AG04449 (cell line): Measurements from ENCODE around the gene ETNK1.

Experiments used
- CTCF ChIA-PET: fragments of 350-600 bp; formaldehyde crosslinking; extraction: SDS; loops from one replicate; lab custom pipeline; 2021; ENCODE audit warnings: antibody characterized with exemption; lab: Yijun Ruan, JAX
- POLR2A ChIA-PET: fragments of 400-600, 350-600 bp; formaldehyde crosslinking; extraction: SDS; loops from one replicate; lab custom pipeline; 2020; ENCODE audit warnings: antibody characterized with exemption, inconsistent platforms; lab: Yijun Ruan, JAX
- DNase-seq: peaks from one replicate; pipeline ENCODE4 v3.0.0-alpha.2; 2010; ENCODE audit warnings: low read depth, low spot score
- H3K4me3 ChIP-seq: 2 replicates; pipeline ENCODE4 v1.5.1; 2011; ENCODE audit warnings: low read depth, mild to moderate bottlenecking, control low read depth, low read length
- TF ChIP-seq, protein P1 (sequence below): IDR thresholded peaks from one replicate; pipeline ENCODE4 v1.5.1; 2011; ENCODE audit warnings: mild to moderate bottlenecking, moderate library complexity, low read length, control low read depth, inconsistent platforms; ENCODE audit not compliant: insufficient read depth; ENCODE audit errors: missing control alignments

Gene ETNK1

DNA sequence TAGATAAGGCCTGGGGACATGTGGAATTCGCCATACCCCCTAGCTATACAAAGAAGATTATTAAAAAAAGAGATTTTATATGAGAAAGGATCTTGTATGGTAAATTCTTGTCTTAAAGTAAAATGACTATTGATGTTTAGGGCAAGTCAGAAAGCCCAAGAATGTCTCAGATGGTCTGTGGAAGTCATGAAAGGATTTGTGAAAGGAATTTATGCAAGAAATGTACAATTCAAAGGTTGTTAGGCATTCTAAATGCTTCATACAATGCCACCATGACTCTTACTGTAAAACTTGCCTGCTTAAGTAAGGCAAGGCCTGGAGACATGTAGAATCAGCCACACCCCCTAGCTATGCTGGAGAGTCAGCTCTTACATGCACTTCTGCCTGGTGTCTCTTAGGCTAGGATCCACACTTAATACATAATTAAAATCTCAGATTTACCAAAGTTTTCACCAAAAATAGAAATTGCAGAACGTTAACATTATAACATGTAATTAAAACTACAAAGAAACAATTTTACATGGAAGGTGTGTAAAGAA is 8.9 kb upstream of the ETNK1 start:
- no peak for DNase-seq
- ChIA-PET CTCF (interaction anchor here (0.7 kb wide), 1 partner anchor 533 kb away, joined by 3 read pairs; no protein-coding TSS in a partner anchor), POLR2A (no interaction called here)
- TF ChIP-seq, protein P1, sequence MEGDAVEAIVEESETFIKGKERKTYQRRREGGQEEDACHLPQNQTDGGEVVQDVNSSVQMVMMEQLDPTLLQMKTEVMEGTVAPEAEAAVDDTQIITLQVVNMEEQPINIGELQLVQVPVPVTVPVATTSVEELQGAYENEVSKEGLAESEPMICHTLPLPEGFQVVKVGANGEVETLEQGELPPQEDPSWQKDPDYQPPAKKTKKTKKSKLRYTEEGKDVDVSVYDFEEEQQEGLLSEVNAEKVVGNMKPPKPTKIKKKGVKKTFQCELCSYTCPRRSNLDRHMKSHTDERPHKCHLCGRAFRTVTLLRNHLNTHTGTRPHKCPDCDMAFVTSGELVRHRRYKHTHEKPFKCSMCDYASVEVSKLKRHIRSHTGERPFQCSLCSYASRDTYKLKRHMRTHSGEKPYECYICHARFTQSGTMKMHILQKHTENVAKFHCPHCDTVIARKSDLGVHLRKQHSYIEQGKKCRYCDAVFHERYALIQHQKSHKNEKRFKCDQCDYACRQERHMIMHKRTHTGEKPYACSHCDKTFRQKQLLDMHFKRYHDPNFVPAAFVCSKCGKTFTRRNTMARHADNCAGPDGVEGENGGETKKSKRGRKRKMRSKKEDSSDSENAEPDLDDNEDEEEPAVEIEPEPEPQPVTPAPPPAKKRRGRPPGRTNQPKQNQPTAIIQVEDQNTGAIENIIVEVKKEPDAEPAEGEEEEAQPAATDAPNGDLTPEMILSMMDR, result no peak
- no peak overlapping the region for H3K4me3 ChIP-seq

DNA sequence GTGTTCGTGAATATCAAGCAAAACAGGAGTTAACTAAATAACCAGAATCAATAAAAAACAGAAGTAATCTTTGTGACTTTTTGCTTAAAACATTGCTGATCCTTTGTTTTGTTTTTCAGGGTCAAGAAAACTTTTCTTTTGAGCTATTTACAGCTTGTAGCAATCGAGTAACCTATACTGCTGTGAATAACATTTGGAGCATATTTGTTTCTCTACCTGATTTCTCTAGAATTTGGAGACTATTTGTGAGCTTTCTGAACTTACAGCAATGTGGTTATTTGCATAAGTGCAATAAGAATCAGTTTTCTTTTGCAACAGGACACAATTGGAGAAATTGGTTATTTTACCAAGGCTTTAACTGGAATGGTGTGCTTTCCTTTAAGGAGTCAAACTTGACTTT is 7.3 kb upstream of the ETNK1 start:
- ChIA-PET POLR2A (no interaction called here), CTCF (no interaction called here)
- H3K4me3 ChIP-seq, result no peak overlapping the region
- TF ChIP-seq, protein P1, result no peak
- no peak for DNase-seq

DNA sequence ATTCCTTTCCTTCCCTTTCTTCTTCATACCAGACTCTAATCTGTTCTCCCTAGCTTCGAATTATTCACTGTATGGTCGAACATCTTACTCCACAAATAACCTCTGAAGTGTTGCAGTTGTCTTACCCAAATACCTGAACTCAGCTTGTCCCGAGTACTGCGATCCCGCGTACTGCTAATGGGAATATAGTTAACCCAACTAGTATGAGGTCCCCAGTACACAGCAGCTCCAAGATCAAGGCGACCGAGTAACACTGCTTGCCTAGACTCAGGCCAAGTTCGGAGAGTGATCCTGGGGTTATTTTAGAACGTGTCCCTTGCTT is 462 bp upstream of the ETNK1 start:
- H3K4me3 ChIP-seq, result peak overlapping the region; percentile 97
- TF ChIP-seq, protein P1, result no peak
- ChIA-PET CTCF (interaction anchor here (0.8 to 1.4 kb wide), 3 partner anchors 17 to 289 kb away, joined by 3 to 5 read pairs (median 3); no protein-coding TSS in a partner anchor), POLR2A (interaction anchor here (0.6 to 1.7 kb wide), 7 partner anchors 11 to 97 kb away, joined by 3 to 11 read pairs (median 3); partner anchors contain the start of gene C2CD5)
- DNase-seq, result no peak

DNA sequence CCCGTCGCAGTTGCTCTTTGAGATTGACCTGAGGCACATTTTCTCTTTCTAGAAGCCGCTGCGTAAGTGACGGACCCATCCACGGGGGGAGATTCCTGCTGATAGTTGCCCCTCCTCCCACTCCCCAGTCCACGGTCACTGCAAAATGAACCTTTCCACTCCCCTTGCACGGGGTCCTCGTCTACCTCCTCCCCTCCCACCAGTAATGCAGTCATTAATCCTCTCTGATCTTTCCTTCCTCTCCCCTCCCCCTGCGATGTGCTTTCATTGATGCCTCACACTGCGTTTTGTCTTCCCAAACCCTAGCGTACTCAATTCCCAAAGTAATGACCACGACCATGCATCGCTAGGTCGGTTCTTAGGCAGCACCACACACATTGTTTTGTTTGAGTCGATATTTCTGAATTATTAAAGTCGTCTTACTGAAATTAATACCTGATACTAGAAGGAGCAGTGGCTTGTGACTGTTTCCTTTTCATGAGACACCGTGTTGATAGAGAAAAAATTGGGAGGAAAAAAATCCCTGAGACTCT is 857 bp downstream of the ETNK1 start:
- peak overlapping the region; percentile 97 for H3K4me3 ChIP-seq
- POLR2A ChIA-PET, result interaction anchor here (1.2 to 1.3 kb wide), 2 partner anchors 47 to 99 kb away, joined by 3 to 5 read pairs; no protein-coding TSS in a partner anchor
- CTCF ChIA-PET, result no interaction called here
- TF ChIP-seq, protein P1, result no peak
- DNase-seq, result no peak

DNA sequence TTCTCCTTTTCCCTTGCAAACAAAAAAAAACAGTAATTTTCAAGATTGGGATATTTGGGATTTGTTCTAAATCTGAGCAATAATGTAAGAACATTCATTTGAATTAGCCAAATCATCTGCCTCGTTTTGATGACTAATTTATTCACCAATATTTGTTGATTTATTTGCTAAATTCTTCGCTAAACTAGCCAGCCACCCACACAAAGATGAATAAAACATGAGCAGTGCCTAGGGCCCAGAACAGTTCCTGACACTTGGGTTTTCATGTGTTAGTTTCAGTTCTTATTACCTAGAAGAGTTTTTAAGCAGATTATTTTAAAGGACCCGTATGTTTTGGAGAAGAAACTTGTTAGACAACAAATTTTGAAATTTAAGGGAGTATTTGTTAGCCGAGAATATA is 1.4 kb downstream of the ETNK1 start:
- TF ChIP-seq, protein P1, result no peak
- H3K4me3 ChIP-seq, result peak overlapping the region; percentile 97
- POLR2A ChIA-PET, result no interaction called here
- CTCF ChIA-PET, result no interaction called here
- no peak for DNase-seq

DNA sequence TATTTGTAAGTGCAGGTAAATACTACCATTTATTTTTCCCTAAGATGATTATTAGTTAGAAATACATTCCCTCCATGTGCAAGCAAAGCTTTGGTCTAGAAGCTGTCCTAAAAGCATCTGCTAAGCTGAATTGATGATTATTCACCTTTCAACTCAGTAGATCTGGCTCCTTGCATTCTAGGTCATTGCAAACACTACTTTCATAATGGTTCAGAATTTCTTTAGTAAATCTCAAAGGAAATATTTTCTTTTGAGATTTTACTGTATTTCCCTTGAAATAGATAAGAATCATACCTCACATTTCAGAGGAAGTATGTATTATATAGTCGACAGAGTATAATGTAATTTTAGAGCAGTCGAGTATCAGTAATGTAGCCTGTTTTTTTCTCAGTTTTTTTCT is 2.4 kb downstream of the ETNK1 start:
- DNase-seq, result no peak
- peak overlapping the region; percentile 0 for H3K4me3 ChIP-seq
- ChIA-PET CTCF (interaction anchor here (0.9 to 1.1 kb wide), 4 partner anchors 8 to 83 kb away, joined by 3 to 5 read pairs (median 4); partner anchors contain the start of gene C2CD5), POLR2A (no interaction called here)
- TF ChIP-seq, protein P1, result no peak
